ENCODE measurements around the gene HCFC1R1. TPM values are rescaled to one million over a fixed set of nuclear protein-coding genes. Genes with fewer than 3 reads are reported as not detected.

The HCFC1R1 gene
- total RNA-seq, 4 donors from 2014 or later = 41.8 to 124 (median 66.9) TPM

- peaks cover 0 to 12% of the 10 kb centered on the region in 2 donors for H3K36me3 ChIP-seq
- peaks cover 4 to 6% of the 10 kb centered on the region in 2 donors for H3K4me1 ChIP-seq
- H3K9me3 ChIP-seq = no peaks in the 10 kb centered on the region
- intact Hi-C loops (cut with DNase I; ENCODE audit: low total_unique reads) = no loop called here
- H3K27ac ChIP-seq = no peak overlapping the region
- ATAC-seq (no peak), DNase-seq (no peak)
- H3K4me3 ChIP-seq = no peak overlapping the region
- in situ Hi-C loops (cut with MboI; ENCODE audit: low sequenced_read_pairs in 4 of 4) = no loop called here
- H3K27me3 ChIP-seq = peaks cover 22 to 24% (median 24%) of the 10 kb centered on the region in 3 donors
- TF ChIP-seq CTCF (IDR thresholded peaks at IDR 0.05 in 4 of 5, conservative IDR thresholded peaks at IDR 0.05 in 1 of 5) (no peak), POLR2A (IDR thresholded peaks at IDR 0.05) (no peak)
These were observed 15.1 kb downstream of the HCFC1R1 start for GRCh38 chr16:3008690-3009037.

DNA sequence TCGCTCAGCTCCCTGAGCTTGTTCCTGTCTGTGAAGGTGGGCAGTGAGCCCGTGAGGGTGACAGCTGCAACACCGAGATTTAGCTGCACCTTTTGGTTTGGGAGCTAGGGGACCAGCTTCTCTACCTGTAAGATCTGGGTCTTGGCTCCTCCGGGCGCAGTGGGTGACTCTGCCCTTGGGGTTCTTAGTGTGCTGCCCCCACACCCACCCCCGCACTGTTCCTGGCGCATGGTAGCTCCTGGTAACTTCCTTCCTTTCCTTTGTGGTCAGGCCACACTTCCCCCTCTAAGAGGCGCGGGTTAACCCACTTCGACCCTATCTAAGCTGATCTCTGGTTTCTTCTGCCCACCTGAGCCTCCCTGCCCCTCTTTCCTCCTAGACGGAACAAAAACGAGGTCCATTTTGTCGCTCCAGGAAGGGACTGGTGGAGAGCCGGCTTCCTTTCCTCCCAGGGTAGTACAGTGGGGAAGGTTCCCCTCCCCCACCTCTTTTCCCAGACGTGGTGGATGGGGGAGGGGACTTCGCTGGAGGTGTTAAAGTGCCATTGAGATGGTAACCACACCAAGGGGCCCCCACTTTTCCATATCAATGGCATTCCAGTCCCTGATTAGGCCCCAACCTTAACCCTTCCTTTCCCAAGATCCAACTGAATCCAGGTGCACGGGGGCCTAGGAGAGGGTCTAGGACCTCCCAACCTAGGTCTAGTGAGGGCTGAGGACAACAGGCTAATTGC is 15.6 kb downstream of the HCFC1R1 start:
- peaks cover 0 to 12% of the 10 kb centered on the region in 2 donors for H3K36me3 ChIP-seq
- peaks cover 4 to 6% of the 10 kb centered on the region in 2 donors for H3K4me1 ChIP-seq
- H3K4me3 ChIP-seq = no peak overlapping the region
- in situ Hi-C loops (cut with MboI; ENCODE audit: low sequenced_read_pairs in 4 of 4) (no loop called here), intact Hi-C loops (cut with DNase I; ENCODE audit: low total_unique reads) (no loop called here)
- H3K9me3 ChIP-seq = no peaks in the 10 kb centered on the region
- H3K27me3 ChIP-seq = peaks cover 18 to 20% (median 19%) of the 10 kb centered on the region in 3 donors
- no peak overlapping the region for H3K27ac ChIP-seq
- DNase-seq (no peak), ATAC-seq (no peak)
- TF ChIP-seq POLR2A (IDR thresholded peaks at IDR 0.05) = no peak
- no peak for TF ChIP-seq CTCF (IDR thresholded peaks at IDR 0.05 in 4 of 5, conservative IDR thresholded peaks at IDR 0.05 in 1 of 5)

DNA sequence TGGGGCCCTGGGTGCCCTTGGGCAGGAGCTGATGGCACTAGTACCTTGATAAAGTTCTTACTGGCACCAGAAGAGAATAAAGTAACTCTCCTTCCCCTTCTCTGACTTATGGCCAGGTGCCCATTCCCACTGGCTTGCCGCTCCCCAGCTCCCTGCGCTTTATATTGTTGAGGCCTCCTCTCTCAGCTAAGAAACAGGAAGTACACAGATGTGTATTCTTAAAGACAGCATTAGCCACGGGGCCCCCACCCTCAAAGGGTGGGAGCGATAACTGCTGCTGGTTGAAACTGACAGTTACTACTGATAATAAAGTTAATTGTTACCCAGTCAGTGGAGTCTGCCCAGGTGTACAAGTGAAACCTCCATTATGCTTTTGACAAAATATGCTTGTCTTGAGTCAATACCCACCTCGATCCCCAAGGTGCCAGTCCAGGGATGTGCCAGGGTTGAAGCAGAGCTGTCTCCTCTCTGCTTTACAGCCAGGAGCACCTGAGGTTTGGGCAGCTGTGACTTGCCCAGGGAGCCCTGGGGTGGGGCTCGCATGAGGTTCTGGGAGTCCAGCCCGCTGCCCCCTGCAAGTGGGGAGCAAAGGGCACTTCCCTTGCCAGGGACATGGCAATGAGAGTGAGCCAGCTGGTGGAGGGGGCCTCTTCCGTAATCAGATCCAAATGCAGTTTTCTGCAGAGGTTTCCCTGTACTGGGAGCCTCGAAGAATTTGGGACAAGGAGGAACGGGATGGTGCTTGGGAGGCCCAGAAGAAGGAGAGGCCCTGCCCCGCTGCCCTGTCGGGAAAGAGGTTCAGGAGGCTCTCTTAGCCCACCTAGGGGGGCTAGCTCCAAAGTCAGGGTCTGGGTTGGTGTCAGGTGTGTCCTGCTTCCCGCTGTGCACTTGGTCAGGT is 16.4 kb downstream of the HCFC1R1 start:
- TF ChIP-seq CTCF (IDR thresholded peaks at IDR 0.05 in 4 of 5, conservative IDR thresholded peaks at IDR 0.05 in 1 of 5) (no peak), POLR2A (IDR thresholded peaks at IDR 0.05) (no peak)
- no peak for ATAC-seq
- intact Hi-C loops (cut with DNase I; ENCODE audit: low total_unique reads) (no loop called here), in situ Hi-C loops (cut with MboI; ENCODE audit: low sequenced_read_pairs in 4 of 4) (no loop called here)
- Histone ChIP-seq H3K9me3 (no peaks in the 10 kb centered on the region), H3K27me3 (peaks cover 9 to 12% (median 11%) of the 10 kb centered on the region in 3 donors), H3K4me3 (no peak overlapping the region), H3K27ac (no peak overlapping the region), H3K36me3 (peaks cover 0 to 12% of the 10 kb centered on the region in 2 donors), H3K4me1 (peaks cover 4 to 6% of the 10 kb centered on the region in 2 donors)
- no peak for DNase-seq

DNA sequence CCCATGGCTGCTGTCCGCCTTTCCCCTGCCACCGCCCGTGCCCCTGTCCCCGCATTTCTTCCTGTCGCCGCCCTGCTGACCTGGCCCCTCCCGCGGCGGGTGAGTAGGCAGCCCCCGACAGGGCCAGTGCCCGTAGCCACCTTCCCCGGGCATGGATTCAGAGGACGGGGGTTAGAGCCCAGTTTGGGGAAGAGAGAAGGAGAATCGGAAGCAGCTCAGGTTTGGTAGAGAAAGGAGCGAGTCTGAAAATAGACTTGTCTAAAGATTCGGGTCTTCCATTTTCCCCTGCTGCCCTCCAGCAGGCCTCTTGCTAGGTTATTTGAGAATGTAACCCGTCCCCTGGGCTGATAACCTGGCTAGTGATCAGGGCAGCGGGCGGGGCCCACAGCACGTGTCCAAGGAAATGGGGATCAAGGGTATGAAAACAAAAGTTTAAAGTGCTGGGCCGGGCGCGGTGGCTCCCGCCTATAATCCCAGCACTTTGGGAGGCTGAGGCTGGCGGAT is 18.9 kb downstream of the HCFC1R1 start:
- H3K4me1 ChIP-seq = peaks cover 4 to 6% of the 10 kb centered on the region in 2 donors
- H3K27me3 ChIP-seq = peaks cover 0 to 4% (median 0%) of the 10 kb centered on the region in 3 donors
- no peaks in the 10 kb centered on the region for H3K9me3 ChIP-seq
- H3K27ac ChIP-seq = peak overlapping the region; percentile 68 to 83 (median 71)
- H3K36me3 ChIP-seq = peaks cover 0 to 12% of the 10 kb centered on the region in 2 donors
- no peak for DNase-seq
- TF ChIP-seq POLR2A (IDR thresholded peaks at IDR 0.05) = no peak
- TF ChIP-seq CTCF (IDR thresholded peaks at IDR 0.05 in 4 of 5, conservative IDR thresholded peaks at IDR 0.05 in 1 of 5) = no peak
- intact Hi-C loops (cut with DNase I; ENCODE audit: low total_unique reads) (loop anchor here (1.0 kb wide), 1 partner anchor 15 kb away; the partner anchor contains the start of gene TNFRSF12A), in situ Hi-C loops (cut with MboI; ENCODE audit: low sequenced_read_pairs in 4 of 4) (no loop called here)
- peak; percentile 13 to 18 for ATAC-seq
- H3K4me3 ChIP-seq = peak overlapping the region; percentile 53 to 58 (median 54)

Data from gastrocnemius medialis (tissue), 4 donors.